Nephron progenitor cell (in vitro differentiated cells): ENCODE measurements around the gene FAM120B.
A peak's percentile ranks its signal among the peaks of the same experiment; 100 is the strongest.

Source experiments
- DNase-seq: peaks from one replicate; pipeline ENCODE4 v3.0.0; 2021
- H3K27ac Mint-ChIP-seq: 2 replicates; pipeline ENCODE4 v1.8.0; 2021; ENCODE audit warnings: mild to moderate bottlenecking, moderate library complexity, mixed read lengths
- H3K27me3 Mint-ChIP-seq: 2 replicates; pipeline ENCODE4 v1.8.0; 2021; ENCODE audit warnings: mild to moderate bottlenecking, low read depth, mixed read lengths; ENCODE audit not compliant: poor library complexity
- H3K36me3 Mint-ChIP-seq: 2 replicates; pipeline ENCODE4 v1.8.0; 2021; ENCODE audit warnings: low read depth, mixed read lengths
- H3K4me1 Mint-ChIP-seq: 2 replicates; pipeline ENCODE4 v1.8.0; 2021; ENCODE audit warnings: mixed read lengths
- H3K4me3 Mint-ChIP-seq: 2 replicates; pipeline ENCODE4 v1.8.0; 2021; ENCODE audit warnings: mild to moderate bottlenecking, moderate library complexity, mixed read lengths
- H3K9me3 Mint-ChIP-seq: 2 replicates; pipeline ENCODE4 v1.8.0; 2021; ENCODE audit warnings: mild to moderate bottlenecking, moderate library complexity, mixed read lengths
- CTCF ChIP-seq: fragments of 200-600 bp; sonication (generic); IDR thresholded peaks from 2 replicates; pipeline ENCODE4 v1.5.0; 2021; ENCODE audit warnings: antibody characterized with exemption

The FAM120B gene

GRCh38 chr6:170294298-170294730 lies 12.2 kb upstream of the FAM120B start:
- Mint-ChIP-seq H3K27me3 (peaks cover 65% of the 10 kb centered on the region), H3K4me1 (peaks cover 36% of the 10 kb centered on the region), H3K9me3 (no peaks in the 10 kb centered on the region), H3K36me3 (no peaks in the 10 kb centered on the region), H3K4me3 (peak overlapping the region; percentile 89), H3K27ac (no peak overlapping the region)
- no peak for TF ChIP-seq CTCF
- DNase-seq: no peak

DNA sequence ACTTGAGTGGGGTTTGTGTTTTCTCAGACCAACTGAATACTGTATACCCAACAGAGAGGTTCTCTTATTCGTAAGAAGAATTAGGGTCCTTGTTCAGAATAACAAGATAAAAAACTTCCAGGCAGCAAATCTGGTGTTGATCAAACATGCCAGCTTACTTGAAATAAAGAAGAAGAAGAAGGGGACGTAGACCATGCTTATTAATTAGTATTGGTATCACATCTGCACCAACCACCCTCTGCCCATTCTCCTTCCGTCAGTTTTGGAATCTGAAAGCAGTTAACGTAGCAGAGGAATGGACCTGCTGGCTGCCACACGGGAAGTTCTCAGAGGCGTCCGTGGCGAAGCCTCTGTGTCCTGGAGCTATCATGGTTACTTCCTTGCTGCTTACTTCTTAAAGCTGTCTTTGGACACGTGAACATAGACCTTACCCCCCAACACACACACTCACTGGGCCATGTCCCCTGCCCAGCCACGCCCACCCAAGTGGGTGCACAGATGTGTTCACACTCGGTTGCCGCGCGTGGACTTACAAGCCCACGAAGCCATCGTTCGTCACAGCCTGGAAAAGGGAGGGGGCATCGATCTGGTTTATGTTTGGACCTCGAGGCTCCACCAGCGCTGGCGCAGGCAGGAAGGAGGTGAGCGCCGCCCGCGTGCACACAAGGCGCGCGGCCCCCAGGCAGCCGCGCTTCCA lies 11.6 kb upstream of the FAM120B start:
- H3K9me3 Mint-ChIP-seq: peaks cover 3% of the 10 kb centered on the region
- H3K4me1 Mint-ChIP-seq: peaks cover 36% of the 10 kb centered on the region
- peaks cover 64% of the 10 kb centered on the region for H3K27me3 Mint-ChIP-seq
- peak overlapping the region; percentile 89 for H3K4me3 Mint-ChIP-seq
- no peak overlapping the region for H3K27ac Mint-ChIP-seq
- no peak for TF ChIP-seq CTCF
- DNase-seq: no peak
- H3K36me3 Mint-ChIP-seq: peaks cover 4% of the 10 kb centered on the region

GRCh38 chr6:170295510-170296422 lies 10.8 kb upstream of the FAM120B start:
- peak overlapping the region; percentile 81 for H3K4me3 Mint-ChIP-seq
- H3K36me3 Mint-ChIP-seq: peaks cover 12% of the 10 kb centered on the region
- DNase-seq: peak; percentile 72
- H3K4me1 Mint-ChIP-seq: peaks cover 36% of the 10 kb centered on the region
- H3K9me3 Mint-ChIP-seq: peaks cover 11% of the 10 kb centered on the region
- no peak overlapping the region for H3K27ac Mint-ChIP-seq
- TF ChIP-seq CTCF: no peak
- peaks cover 66% of the 10 kb centered on the region for H3K27me3 Mint-ChIP-seq

- H3K4me1 Mint-ChIP-seq: peaks cover 36% of the 10 kb centered on the region
- peaks cover 17% of the 10 kb centered on the region for H3K9me3 Mint-ChIP-seq
- DNase-seq: peak; percentile 57
- no peak overlapping the region for H3K27ac Mint-ChIP-seq
- no peak overlapping the region for H3K4me3 Mint-ChIP-seq
- peaks cover 16% of the 10 kb centered on the region for H3K36me3 Mint-ChIP-seq
- peaks cover 67% of the 10 kb centered on the region for H3K27me3 Mint-ChIP-seq
- no peak for TF ChIP-seq CTCF
Observed at GRCh38 chr6:170296423-170296745, 10.2 kb upstream of the FAM120B start.

DNA sequence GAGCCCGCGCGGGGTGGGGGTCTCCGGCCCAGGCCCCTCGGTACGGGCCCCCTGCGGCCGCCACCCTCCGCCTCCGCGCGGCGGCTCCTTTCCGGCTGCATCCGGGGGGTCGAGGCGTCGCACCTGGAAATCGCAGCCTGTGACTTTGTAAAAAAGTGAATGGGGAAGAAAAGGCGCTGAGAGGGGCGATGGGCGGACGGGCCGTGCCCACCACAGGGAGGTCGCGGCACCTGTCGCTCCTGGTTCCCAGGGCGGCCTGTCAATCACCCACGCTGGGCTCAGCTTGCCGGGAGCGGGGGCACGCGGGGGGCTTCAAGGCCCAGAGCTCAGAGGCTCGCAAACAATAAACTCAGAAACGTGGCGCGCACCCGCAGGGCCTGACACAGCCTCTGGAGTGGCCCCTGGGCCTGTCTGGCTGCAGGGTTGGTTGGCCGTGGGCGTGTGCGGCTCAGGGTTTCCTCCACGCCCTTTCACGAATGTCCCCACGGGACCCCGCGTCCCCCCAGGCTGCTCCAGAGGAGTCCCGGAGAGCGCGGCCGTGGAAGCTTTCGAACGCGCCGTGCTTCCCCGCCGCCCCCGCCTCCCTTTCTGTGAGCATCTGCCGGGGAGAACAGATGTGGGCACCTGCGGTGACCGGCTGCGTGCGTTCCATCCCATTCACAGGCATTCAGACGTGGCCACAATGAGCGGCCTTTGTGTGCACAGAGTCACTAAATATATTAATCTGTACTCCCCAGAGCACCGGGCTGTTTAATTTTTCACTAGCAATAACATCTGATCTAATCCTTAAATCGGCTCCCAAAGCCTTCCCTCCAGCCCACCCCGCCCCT lies 9.6 kb upstream of the FAM120B start:
- Mint-ChIP-seq H3K27me3 (peaks cover 63% of the 10 kb centered on the region), H3K4me3 (peak overlapping the region; percentile 58), H3K9me3 (peaks cover 23% of the 10 kb centered on the region), H3K36me3 (peaks cover 22% of the 10 kb centered on the region), H3K27ac (no peak overlapping the region), H3K4me1 (peaks cover 32% of the 10 kb centered on the region)
- DNase-seq: no peak
- no peak for TF ChIP-seq CTCF
